GOT3 (cell line): Measurements from ENCODE around the gene KLHL29.

Source experiments
- DNase-seq: peaks from one replicate; lab custom pipeline; 2025; ENCODE audit warnings: mixed read lengths; lab: John Stamatoyannopoulos, UW

KLHL29 gene

DNA sequence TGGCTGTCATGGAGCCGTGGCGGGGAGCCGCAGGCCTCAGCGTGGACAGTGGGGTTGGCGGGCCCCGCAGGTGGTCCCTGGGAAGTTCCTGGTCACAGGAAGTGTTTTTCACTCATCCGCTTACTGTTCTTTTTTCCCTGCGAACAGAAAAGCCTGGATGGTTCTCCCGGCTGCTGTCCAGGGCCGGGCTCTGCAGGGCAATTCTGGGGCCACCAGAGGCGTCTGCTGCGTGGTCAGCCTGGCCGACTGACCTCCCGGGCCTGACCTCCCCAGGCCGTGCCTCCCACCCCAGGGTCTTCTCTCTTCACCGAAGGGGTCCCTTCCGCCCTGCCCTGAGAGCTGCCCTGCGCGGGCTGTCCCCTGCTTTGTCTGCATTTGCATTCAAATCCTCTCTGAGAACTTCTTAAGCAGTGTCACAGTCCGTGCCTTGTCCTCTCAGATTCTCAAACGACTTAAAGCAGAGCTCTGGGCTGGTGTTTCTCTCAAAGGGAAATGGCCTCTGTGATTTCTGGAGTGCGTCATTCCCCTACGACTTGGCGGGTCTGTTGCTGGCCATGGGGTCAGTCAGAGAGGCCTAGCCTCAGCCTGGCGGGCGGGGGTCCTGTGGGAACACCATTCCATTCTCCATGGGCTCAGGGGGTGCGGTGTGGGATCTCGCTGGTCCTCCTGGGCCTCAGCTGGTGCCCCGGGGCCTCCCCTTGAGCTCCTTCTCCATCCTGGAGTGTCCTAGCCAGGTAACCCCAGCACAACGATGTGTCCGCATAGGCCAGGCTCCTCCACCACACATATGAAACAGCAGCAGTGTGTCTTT is 38.3 kb downstream of the KLHL29 start:
- DNase-seq: no peak

DNA sequence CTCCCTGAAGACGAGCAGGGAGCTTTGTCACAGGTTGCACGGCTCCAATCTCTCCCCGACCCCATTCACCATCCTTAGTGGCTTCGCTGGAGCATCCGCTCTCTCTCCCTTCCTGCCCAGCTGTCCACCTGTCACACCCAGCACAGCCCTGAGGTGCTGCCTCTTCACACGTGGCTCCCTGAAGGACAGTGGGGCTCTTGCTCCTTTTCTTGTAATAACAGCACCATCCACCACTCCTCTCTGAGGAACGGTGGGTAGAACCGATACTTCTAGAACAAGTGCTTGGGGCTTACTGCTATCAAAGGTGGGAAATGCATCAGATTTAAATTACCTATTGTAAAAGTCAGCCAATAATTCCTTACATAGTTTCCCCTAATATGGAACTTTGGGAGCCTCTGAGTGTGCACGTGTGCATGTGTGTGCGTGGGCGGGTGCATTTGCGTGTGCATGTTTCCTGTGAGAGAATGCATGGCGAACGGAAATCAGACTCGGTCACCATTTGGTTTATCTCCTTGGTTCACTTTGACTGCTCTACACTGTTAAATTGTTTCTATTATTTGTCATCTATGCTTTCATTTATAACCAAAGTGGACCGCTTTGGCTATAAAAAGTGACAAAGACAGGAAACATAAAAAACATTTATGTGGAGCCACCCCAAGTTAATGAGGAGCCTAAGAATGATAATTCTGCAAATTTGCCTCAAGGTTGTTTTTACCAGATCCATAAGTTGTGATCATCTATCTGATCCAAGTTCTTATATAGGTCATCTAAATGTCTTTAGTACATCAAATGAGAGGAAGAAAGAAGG is 39.1 kb downstream of the KLHL29 start:
- no peak for DNase-seq

DNA sequence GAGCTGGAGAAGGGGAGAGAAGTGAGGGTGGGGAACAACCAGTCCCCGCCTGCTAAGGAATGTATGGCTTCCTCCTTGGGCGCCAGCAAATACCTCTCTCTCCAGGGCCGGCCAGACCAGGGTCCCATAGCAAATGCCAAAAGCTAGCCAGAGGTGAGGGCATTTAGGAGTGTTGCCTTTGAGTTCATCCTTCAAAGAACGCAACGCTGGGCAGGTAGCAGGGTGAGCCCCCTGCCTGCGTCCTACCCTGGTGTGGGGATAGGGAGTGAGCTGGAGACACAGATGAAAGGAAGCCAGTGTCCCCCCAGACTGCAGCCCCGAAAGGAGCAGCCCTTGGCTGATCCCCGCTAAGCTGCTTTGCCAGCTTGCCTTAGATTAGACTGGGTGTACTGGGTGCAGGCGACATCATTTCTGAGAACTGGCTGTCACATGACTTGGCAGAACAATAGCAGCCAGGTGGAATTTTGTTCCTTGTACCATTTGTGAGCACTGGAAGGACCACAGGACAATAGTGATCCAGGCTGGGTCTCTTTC is 40.4 kb downstream of the KLHL29 start:
- no peak for DNase-seq

DNA sequence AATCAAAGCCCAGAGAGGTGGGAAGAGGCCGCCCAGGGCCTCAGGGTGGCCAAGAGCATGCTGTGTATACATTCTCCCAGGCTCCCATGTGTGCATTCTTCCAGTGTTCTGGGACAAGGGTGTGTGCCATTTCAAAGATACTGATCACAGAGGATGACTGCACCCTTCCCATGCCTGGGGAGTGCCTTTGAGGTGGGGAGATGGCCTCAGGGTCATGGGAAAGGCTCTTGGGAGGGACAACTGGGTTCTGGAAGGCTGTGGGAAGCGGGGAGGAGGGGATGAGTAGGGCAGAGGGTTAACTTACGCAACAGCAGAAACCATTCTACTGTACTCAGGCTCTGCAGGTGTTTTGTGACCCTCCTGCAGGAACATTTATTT is 40.9 kb downstream of the KLHL29 start:
- DNase-seq: no peak

DNA sequence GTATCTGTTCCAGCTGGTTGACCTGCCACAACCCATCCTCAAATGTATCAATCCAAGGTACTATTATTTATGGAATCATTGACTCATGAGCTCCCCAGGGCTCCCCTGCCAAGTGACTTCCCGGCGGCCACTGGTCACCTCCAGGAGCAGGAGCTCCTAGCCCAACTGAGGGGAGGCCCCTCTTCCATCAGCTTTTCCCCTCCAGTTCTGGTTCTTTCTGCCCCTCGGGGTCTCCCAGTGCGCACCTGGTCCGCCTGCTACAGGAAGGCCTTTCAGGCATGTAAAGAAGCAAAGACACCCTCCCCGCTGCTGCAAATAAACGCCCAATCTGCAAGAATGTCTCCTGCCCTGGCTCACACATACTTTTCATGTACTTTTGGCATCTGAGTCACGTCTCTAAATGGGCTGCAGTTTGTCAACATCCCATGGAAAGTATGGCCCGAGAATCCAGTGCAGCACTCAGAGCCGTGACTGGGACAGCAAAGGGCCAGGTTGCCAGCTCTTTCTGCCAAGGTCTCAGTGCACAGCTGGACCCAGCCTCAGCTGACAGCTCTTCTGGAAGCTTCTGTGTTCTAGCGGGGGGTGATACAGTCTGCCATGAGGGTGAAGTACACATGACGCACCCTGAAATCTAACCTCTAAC is 41.4 kb downstream of the KLHL29 start:
- DNase-seq: no peak

- no peak for DNase-seq
Measured at GRCh38 chr2:23427350-23427749, 42.4 kb downstream of the KLHL29 start.

- no peak for DNase-seq
Measured at GRCh38 chr2:23427976-23428375, 43.0 kb downstream of the KLHL29 start.

GRCh38 chr2:23429036-23429435 is 44.1 kb downstream of the KLHL29 start:
- DNase-seq: no peak

DNA sequence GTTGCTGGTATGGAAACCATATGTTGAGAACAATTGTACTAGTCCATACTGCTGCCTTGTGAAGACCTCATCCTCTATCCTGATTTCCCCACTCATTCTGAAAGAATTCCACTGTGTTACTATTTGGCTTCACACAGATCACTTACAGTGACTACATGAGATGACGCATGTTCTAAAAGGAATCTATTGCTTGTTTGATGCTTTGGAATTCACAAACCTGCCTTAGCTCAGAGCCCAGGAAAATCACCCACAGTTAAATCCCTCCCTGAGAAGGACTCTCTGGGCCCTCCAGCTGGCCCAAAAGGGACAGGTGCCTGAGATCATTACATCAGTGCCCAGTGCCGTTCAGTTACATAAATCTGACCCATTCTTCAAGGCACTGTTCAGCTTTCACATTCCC is 45.3 kb downstream of the KLHL29 start:
- DNase-seq: no peak

DNA sequence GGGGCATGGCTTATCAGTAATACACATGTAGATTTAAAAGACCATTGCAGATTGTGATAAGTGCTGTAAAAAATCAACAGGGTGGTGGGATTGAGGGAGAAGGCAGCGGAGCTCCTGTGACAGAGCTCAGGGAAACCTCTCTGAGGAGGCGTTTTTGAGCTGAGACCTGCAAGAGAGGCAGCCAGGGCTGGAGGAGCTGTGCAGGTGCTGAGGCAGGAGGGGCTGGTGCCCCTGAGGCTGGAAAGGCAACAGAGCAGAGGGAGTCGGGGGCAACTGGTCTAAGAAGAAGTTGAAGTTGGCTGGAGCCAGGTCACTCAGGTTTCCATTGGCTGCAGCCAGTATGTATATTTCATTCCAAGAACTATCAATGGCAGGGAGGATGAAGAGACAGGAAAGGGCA is 47.6 kb downstream of the KLHL29 start:
- no peak for DNase-seq

GRCh38 chr2:23433282-23433681 is 48.3 kb downstream of the KLHL29 start:
- DNase-seq: no peak

DNA sequence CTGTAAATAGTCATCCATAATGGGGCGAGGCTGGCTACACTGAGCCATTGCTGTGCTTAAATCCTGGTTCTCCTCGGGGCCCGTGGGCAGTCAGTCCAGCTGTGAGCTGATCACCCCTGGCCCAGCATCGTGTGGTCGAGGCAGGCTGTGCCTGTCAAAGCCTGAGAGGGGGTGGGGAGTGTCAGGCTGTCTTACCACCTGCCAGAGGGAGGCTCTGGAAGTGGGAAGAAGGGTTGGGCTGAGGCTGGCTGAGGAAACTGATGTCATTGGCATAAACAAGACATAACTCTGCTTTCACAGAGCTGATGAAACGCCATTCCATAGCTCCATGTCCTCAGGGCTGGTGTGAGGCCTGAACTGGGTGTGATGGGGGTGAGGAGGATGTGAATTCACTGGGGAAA is 49.7 kb downstream of the KLHL29 start:
- no peak for DNase-seq

DNA sequence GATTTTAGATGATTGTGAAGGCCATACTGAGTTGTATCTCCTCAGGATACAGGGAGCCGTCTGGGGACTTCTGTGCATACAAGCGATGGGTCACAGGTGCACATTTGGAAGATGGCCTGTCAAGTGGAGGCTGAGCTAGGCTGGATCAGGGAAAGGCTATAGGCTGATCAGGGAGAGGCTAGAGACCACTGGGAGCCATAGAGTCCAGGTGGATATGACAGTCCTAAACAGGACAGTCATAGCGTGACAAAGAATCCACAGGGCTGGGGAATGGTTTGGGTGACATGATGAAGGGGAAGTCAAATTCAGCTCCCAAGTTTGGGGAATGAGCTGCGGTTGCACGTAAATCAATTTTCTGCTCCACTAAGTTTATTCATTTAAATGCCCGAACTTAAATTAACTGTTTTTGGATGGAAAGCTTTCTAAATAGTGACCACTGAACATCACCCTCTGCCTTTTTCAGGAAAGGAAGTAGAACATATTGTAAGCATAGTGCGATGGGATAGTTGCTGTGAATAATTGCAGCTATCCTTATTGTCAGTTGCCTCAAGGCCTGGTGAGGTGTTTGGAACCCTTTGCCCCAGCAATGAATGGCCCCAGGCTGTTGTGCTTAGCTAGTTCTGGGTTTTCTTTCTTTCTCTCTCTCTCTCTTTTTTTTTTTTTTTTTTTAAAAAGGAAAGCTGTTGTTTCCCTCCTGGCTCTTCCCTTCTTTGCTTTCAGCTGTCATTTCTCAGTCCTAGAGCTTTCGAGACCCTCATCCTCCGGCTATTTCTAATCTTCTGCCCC is 50.5 kb downstream of the KLHL29 start:
- no peak for DNase-seq

- DNase-seq: no peak
Measured at GRCh38 chr2:23436346-23437098, 51.5 kb downstream of the KLHL29 start.

- no peak for DNase-seq
Measured at GRCh38 chr2:23441414-23441813, 56.4 kb downstream of the KLHL29 start.

- no peak for DNase-seq
Measured at GRCh38 chr2:23445450-23445868, 60.5 kb downstream of the KLHL29 start.

DNA sequence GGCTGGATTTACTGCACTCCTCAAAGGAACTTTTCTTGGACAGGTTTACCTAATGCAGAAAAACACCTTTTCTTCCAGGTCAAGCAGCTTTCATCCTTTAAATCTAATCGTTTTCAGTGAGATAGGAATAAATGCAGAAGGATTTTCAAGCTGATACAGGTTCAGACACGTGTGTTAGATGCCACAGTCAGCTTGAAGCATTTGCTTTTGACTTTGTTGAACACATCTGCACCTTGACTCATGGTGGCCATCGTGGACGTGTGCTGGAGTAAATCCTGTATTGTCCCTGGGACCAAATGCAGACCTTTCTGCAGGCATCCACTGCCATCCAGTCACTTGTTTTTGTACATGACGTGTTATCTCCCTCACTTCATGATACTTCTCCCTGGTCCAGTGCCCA is 61.9 kb downstream of the KLHL29 start:
- no peak for DNase-seq

DNA sequence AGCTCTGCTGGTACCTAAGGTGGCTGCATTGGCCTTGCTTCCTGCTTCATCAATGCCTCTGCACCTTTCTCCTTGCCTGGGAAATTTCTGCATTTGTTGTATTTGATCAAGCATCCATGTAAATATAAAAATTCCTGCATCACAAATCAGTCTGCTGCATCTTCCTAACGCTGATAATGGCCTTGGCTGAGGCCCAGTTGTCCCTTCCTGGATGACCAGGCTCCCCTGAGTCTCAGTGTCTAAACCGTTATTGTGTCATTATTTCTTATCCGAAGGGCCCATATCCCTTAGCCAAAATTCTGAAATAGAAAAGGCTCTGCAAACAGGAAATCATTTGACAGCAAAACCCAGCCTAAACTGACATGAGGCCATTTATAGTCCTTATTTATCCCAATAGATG is 62.4 kb downstream of the KLHL29 start:
- DNase-seq: no peak

- DNase-seq: no peak
Measured at GRCh38 chr2:23448906-23449305, 63.9 kb downstream of the KLHL29 start.

DNA sequence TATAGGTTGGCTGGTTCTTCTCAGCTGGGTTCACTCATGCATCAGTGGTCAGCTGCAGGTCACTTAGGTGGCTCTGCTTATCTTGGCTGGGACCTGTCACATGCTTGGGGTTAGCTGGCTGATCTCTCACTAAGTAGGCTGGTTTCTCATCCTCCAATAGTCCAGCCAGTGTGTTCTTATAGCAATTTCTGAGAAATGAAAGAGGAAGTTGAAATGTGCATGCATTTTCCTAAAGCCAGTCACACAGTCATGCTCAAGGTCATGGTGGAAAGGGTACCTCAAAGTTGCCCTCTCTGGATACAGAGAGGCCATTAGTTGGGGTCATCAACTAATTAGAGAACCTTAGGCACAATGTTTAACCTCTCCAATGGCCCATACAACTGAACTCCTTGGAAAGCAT is 64.4 kb downstream of the KLHL29 start:
- DNase-seq: no peak

- DNase-seq: no peak
Measured at GRCh38 chr2:23449831-23450331, 64.9 kb downstream of the KLHL29 start.
